ENCODE data around the gene WASHC3. TPM values are rescaled to one million over a fixed set of nuclear protein-coding genes. Genes with fewer than 3 reads are reported as not detected.
"Not testable (repeated sequence)": the region's sequence is repeated elsewhere in the genome, so short reads cannot be mapped to it uniquely, and the experiment has no call there.

WASHC3 gene
- total RNA-seq, 1 donor from 2014 or later = 31.2 TPM

DNA sequence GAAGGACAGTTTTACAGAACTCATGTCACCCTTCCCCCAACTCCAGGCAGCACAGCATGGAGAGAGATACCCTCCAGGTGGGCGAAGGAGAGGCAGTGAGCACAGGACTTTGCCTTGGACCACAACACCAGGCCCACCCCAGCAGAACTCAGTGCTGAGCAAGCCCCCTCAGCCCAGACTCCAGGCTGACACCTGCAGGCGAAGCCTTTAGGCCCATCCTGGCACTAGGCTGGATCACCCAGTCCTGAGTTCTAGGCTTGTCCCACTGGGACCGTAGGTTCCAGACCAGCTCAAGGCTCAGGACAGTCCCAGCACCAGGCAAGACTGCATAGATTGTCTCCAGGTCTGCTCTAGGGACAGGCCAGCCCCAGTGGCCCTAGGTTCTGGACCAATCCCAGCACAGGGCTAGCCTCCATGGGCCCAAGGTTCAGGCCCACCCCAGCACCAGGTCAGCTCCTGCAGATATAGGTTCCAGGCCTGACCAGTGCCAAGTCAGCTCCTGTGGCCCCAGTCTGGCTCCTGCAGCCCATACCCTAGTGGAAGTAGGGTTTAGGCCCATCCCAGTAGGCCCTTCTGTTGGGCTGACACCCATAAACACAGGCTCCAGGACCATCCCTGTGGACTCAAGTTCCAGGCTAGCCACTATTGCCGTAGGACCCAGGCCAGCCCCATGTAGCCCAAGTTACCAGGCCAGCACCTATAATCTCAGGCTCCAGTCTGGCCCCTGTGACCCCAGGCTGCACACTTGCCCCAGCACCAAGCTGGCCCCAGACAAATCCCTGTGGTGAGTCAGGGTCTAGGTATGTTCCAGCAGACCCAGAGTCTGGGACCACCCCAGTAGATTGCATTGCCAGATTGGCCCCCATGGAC, 9.4 kb downstream of the WASHC3 start:
- DNase-seq = no peak
- ATAC-seq = no peak
- intact Hi-C loops (cut with micrococcal nuclease) = no loop called here

DNA sequence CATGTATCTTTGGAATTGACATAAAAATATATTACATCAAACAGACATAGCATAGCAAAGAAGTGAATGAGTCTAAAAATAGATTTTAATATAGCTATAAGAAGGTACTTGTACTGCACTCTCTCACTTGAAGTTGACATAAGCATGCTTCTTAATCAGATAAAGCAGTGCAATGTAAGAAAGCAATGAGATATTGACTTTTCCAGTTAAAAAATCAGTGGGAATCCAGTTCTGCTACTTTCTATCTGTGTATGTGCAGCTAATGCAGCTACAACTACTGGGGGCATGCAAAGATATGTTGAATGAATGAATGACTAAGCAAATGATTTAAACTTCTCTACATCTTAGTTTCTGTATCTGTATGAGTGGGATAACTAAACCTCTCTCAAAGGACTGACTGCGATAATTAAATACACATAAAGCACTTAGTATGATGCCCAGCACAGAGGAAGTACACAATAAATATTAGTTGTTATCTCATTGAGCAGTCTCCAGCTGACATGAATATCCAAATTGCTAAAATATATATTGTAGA, 10.3 kb downstream of the WASHC3 start:
- no peak for DNase-seq
- ATAC-seq = no peak
- intact Hi-C loops (cut with micrococcal nuclease) = no loop called here

DNA sequence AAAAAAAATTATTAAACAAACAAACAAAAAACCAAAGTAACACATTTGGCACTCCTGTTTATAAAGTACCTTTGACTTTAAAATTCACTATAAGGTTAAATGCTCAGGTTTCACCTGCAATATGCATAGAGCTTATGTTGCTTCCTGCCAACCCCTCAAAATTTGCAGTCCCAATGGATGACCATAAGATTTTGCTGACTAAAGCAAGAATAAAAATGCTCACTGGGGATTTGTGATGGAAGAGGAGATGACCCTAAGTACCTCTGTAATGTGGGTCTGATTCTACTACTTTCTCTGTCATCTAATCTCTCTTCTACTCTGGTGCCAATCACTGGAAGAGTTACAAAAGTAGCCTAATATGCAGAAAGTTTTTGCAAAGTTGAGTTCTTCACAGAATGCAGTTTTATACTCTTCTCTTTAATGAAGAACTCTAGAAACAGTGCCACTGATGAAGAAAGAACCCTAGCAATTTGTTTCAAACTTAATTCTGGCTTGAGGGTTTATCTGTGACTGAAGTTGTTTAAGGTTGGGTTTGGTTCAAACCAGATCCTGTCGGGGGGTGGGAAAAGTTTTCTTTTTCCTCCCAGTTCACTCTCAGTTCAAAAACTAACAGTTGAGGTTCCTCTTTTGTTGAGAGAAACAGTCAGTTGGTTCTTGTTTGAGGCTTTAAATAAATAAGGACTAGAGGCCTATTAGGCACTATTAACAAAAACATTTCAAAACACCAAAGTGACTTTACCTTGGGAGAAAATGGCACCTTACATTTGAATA, 10.9 kb downstream of the WASHC3 start:
- DNase-seq (no peak), ATAC-seq (no peak)
- intact Hi-C loops (cut with micrococcal nuclease) = no loop called here

DNA sequence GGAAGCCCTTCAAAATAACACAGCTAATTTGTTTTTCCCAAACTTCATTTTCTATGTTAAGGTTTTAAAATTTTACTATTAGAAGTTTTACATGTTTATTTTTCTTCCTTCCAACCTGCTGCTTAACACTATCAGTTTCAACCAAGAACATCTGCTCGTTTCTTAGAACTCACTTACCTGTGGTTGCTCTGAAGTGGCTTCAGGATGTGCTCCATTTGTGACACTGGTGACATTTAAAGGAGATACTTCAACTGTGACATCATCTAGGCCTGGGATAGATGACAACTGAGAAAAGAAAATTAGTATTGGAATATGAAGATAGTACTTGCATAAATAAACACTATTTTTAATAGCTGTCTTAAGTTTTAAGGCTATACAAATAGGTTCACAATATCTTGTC, 17.9 kb downstream of the WASHC3 start:
- ATAC-seq (no peak), DNase-seq (no peak)
- intact Hi-C loops (cut with micrococcal nuclease) = no loop called here

DNA sequence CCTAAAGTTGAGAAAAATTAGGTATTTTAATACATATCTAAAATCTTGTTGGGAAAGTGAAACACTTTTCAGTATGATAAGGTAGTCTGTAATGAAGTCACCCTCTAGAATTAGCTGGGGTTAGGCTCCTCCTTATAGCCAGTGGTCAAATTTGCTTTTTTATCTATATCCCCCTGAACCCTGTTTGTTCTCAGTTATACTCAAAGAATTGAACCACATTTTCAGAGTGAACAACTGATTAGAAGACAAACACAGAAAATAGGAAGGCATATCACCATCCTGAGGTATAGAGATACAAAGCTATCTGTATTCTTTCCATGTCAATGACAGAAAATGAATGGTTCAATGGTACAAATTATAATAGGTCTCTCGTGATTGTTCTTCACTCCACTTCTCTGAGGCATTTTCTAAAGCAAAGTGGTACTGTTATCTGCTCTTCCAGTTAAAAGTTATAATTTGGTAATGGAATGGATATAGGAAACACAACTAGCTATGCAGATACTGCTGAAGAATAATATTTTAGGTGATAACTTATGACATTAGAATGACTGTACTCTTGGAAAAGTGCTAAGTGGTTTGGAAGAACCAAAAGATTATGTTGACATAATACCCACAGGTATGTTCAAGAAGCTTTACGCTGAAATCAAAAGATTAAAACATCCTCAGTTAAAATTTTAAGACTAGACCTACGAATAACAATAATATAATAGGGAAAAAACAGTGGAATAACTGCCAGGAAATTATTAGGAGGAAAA, 27.6 kb downstream of the WASHC3 start:
- intact Hi-C loops (cut with micrococcal nuclease) = no loop called here
- DNase-seq = no peak
- no peak for ATAC-seq

DNA sequence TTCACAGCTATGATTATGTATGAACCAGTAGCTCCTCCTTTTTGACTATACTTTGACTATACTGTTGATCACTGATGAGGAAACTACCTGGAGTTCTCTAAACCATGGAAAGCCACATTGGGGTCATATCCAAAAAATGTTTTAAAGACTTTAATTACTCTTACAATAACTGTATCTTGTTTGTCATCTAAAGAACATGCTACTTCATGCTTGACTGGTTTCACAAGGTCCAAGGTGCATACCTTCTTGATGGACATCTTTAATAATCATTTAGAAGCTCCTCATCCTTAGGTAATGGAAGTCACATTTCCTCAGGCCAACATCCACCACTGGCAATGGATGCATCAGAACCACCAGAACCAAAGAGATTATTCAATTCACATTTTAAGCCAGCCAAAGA, 29.9 kb downstream of the WASHC3 start:
- no peak for DNase-seq
- no peak for ATAC-seq
- intact Hi-C loops (cut with micrococcal nuclease) = no loop called here

DNA sequence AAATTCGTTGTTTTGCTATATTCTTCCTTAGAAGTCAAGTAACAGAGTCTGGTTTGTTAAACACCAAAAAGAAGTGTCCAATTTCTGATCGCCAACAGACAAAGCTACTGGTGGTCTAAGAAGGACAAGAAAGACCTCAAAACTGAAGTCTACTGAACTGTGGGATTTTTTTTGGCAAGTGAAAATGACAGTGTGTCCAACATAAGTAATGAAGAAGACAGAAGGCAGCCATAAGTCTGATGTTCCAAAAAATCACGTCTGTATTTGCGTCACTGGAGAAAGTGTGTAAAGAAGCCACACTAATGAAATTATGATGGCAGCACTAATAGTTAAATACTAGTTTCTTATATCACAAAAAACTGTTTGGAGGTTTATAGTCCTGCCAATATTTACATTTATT, 32.6 kb downstream of the WASHC3 start:
- intact Hi-C loops (cut with micrococcal nuclease) = no loop called here
- DNase-seq = no peak
- no peak for ATAC-seq

DNA sequence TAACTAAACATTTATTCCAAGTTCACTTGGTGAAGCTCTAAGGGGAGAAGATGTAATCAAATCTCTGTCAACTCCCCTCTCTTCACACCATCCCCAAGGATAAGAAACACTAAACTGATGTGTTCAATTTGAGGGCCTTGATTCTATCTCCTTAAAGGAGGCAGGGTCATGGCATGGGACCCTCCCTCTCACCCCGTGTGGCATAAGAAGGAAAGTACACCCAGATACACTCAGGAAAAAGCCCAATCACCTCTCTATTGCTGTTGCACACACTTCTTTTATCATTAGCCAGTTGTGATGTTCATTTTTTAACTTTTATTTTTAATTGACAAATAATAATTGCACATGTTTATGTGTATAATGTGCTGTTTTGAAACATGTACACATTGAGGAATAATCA, 35.1 kb downstream of the WASHC3 start:
- ATAC-seq (no peak), DNase-seq (no peak)
- intact Hi-C loops (cut with micrococcal nuclease) = no loop called here

DNA sequence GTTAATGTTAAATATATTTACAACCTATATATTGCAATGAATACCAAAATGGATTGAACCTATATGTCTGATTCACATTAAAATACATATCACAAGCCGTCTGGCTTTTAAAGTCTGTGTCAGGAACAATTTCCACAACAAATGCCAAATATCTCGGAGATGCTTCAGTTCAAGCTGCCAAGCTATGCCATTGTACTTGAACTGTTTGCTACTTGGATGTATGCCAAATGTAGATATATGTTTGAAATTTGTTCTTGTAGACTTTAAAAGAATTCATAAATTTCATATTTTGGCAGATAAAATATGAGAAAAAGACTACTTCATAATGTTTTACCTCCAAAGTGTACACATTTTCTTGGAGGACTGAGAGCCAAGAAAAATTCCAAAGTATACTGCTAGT, 37.0 kb downstream of the WASHC3 start:
- ATAC-seq = no peak
- no peak for DNase-seq
- intact Hi-C loops (cut with micrococcal nuclease) = no loop called here

DNA sequence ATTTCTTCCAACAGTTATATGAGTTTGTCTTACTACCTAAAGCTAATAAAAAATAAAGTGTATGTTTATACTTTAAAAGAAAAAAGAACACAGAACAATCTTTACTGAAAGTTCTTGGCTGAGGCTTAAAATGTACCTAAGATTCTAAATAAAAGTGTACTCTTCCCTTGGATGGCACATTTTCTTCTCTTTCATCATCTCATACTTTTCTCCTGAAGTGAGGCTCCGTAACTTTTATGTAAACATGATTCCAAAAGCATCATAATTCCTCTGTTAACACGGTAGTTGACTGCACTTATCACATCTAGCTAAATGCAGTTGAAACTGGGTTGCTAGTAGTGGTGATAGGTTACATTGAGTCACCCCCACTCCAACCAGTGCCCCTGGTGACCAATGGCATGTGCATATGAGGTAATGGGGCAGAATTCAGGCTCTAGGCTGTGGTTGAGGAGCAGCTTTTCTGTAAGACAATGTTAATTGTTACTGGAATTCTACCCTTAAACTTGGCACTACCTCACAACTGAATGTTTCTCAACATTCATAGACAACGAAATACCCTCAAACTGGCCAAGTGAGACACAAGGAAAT, 38.4 kb downstream of the WASHC3 start:
- DNase-seq (no peak), ATAC-seq (no peak)
- intact Hi-C loops (cut with micrococcal nuclease) = no loop called here

DNA sequence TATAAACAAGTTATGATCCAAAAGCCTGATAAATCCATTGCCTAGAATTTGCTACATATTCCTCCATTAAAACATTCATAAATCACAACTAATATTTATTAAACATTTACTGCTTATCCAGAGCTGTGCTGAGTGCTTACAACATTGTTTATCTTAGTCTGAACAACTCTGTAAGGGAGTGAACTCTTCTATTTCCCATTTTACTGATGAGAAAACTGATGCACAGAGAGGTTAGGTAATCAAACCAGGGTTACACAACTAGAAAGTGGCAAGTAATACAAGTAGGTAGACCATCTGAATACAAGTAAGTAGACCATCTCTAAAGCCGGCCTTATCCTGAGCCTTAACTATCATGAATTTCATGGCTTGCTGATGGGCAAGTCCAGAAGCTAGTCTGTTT, 39.5 kb downstream of the WASHC3 start:
- no peak for ATAC-seq
- no peak for DNase-seq
- intact Hi-C loops (cut with micrococcal nuclease) = no loop called here

DNA sequence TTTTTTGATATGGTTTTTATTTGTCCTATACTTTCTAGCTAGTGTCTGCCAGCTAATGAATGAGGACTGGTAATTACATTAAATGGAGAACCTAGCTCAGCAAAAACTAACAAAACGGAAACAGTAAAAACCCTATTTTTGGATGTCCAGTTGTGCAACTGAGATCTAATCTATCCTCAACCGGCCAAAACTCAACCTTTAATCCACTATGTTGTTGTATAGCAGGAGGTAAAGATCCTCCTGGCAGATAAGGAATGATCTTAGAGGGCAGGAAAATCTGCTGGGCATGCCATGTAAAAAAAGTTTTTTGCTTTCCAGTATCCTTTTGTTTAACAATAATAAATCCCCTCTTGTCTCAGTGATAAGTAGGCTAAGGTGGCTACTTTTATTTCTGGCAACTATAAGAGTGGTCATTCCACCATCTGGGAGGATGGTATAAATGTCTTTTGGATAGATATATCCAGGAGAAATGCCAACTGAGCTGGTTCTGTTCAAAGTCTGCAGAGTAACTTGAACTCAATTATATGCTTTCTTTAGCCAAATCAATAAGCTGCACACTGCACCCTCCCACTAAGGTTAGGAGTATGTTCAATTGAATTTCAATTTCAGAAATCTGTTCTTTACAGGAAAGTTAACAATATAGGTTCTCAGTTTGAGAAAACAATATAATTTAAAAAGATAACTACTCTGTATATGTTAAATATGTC, 40.1 kb downstream of the WASHC3 start:
- ATAC-seq (no peak), DNase-seq (no peak)
- intact Hi-C loops (cut with micrococcal nuclease) = no loop called here

DNA sequence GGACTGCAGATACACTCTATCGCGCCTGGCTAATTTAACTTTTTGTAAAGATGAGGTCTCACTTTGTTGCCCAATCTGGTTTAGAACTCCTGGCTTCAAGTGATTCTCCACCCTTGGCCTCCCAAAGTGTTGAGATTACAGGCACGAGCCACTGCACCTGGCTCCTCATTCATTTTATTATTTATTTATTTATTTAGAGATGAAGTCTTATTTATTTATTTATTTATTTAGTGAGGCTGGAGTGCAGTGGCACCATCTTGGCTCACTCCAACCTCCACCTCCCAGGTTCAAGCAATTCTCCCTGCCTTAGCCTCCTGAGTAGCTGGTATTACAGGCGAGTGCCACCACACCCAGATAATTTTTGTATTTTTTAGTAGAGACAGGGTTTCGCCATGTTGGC, 43.2 kb downstream of the WASHC3 start:
- intact Hi-C loops (cut with micrococcal nuclease); DNase-seq; ATAC-seq: not testable (repeated sequence)

DNA sequence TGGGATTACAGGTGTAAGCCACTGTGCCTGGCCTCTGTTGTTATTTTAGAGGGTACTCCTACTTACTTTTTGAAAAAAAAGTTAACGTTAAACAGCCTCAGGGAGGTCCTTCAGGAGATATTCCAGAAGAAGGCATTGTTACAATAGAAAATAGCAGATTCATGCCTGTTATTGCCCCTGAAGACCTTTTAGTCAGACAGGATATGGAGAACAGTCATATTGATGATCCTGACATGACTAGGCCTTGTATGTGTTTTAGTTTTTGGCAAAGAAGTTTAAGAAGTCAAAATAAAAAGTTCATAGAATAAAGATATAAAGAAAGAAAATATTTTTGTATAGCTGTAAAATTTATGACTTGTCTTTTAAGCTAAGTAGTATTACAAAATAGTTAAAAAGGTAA, 45.3 kb downstream of the WASHC3 start:
- intact Hi-C loops (cut with micrococcal nuclease) = no loop called here
- ATAC-seq = no peak

DNA sequence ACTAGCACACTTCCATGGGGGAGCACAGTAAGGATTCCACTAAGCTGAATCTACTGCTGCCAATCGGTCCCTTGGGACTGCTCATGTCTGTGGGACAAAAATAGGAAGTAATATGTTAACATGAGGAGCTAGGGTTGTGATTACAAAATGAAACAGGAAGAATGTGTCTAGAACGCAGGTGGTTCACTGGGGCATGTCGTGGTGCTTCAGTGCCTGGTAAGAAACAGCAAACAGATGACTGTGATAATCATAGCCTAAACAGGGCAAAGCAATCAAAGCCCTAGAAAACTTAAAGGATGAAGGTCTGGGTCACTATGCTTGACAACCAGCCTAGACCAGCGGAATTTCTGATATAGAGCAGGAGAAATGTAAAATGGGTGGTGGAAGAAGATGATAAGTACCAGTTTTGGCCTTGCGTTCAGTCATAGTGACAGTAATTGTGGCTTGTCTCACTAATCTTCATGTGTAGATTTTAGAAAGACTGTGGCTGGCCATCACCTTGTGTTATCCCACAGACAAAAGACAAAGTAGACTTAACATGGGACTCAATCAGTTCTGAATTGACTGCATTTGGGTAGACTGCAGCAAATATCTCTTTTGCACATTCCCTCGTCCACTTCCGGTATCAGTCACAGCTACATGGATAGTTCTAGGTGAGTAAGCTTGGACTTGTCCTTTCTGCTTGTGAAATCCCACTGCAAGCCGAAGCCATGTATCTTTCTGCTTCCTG, 51.4 kb downstream of the WASHC3 start:
- no peak for ATAC-seq
- no peak for DNase-seq
- intact Hi-C loops (cut with micrococcal nuclease) = no loop called here

More for the DNA sequence above, 45.3 kb downstream of the WASHC3 start:
- DNase-seq = no peak

DNA sequence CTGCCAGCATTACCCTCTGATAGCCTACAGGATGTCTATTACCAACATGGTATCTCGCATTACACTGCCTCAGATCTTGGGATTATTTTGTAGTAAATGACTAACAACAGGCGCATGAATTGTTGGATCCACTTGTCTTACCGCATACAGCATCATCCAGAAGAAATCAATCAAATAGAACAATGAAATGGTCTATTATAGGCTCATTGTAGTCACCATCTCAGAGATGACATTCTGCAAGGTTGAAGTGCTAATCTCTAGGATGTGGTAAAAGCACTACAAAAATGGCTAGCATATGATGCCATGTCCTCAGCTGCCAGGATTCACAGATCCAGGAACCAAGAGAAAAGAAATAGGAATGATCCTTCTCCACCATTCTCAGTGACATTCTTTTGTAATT, 52.0 kb downstream of the WASHC3 start:
- ATAC-seq (no peak), DNase-seq (no peak)
- intact Hi-C loops (cut with micrococcal nuclease) = no loop called here

DNA sequence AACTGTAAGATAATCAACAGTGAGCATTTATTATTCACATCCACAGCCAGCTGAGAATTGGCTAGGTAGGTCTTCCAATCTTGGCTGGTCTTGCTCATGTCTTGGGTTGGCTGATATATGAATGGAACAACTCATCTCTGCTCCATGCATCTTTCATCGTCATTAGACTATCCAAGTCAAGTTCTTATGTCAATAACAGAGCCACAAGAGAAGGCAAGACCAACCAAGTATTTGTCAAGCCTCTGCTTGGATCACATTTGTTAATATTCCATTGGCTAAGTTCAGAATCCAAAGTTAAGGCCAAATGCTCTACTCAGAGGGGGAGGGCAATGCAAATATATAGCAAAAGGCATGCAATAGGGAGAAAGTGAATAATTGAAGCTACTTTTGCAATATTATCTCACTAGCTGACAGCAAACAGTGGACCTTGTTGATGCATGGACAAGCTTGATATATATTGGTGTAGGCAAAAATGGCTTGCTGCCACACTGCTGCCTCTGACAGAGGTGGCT, 53.1 kb downstream of the WASHC3 start:
- ATAC-seq (no peak), DNase-seq (no peak)
- intact Hi-C loops (cut with micrococcal nuclease) = no loop called here

DNA sequence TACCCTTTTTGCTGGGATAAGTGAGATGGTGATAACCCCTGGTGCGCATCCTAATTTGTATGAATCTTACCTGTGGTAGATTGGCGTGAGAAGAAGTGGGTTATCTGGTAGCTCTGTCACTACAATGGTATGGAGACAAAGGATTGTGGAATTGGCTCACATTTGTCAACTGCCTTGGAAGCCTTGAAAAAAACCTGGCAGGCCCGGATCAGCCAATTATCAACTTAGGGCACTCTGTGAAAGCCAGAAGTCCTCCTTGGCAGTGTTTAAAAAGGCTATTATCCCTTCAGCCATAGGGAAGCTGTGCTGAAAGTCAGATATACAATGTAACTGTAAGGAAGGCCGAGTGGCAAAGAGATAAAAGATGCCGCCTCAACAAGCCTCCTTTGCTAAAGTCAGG, 56.5 kb downstream of the WASHC3 start:
- ATAC-seq = no peak
- intact Hi-C loops (cut with micrococcal nuclease) = no loop called here
- no peak for DNase-seq

Data from left ventricle myocardium superior (tissue), 1 donor.